HL-60 (cell line): ENCODE data around the gene RBCK1.
"Not testable (repeated sequence)": the region's sequence is repeated elsewhere in the genome, so short reads cannot be mapped to it uniquely, and the experiment has no call there.

Experiments used
- DNase-seq, 2 experiments: peaks; one replicate each; pipeline ENCODE4 v3.0.0-alpha.2; 2010 to 2020; ENCODE audit warnings: low read depth in 1 of 2, low spot score in 1 of 2
- H3K27ac ChIP-seq: fragments of 250-450 bp; sonication (Bioruptor Pico); replicated peaks from 2 replicates; pipeline ENCODE4 v1.5.1; 2020; ENCODE audit warnings: mild to moderate bottlenecking, moderate library complexity
- H3K27me3 ChIP-seq: fragments of 250-450 bp; sonication (Bioruptor Pico); 2 replicates; pipeline ENCODE4 v1.5.1; 2021; ENCODE audit warnings: mild to moderate bottlenecking, moderate library complexity; ENCODE audit not compliant: insufficient read depth, poor library complexity, severe bottlenecking
- H3K4me3 ChIP-seq: replicated peaks from 2 replicates; pipeline ENCODE4 v1.5.1; 2011; ENCODE audit warnings: mild to moderate bottlenecking, control low read depth, low read length; ENCODE audit not compliant: insufficient read depth
- GABPA ChIP-seq: IDR thresholded peaks from 2 replicates; pipeline ENCODE4 v1.6.1; 2012; ENCODE audit warnings: low read depth
- POLR2AphosphoS5 ChIP-seq: IDR thresholded peaks from 2 replicates; pipeline ENCODE4 v1.6.1; 2012; ENCODE audit warnings: low read depth
- SPI1 ChIP-seq: IDR thresholded peaks from 2 replicates; pipeline ENCODE4 v1.6.1; 2012; ENCODE audit warnings: low read depth, mild to moderate bottlenecking, borderline replicate concordance
- TF ChIP-seq, protein P1 (sequence below): IDR thresholded peaks from 2 replicates; pipeline ENCODE4 v1.6.1; 2012; ENCODE audit warnings: low read depth; ENCODE audit not compliant: insufficient replicate concordance
- TF ChIP-seq, protein P2 (sequence below): IDR thresholded peaks from one replicate; pipeline ENCODE4 v1.5.1; 2011; ENCODE audit warnings: low read length, control low read depth, inconsistent platforms; ENCODE audit not compliant: insufficient read depth

Gene RBCK1

DNA sequence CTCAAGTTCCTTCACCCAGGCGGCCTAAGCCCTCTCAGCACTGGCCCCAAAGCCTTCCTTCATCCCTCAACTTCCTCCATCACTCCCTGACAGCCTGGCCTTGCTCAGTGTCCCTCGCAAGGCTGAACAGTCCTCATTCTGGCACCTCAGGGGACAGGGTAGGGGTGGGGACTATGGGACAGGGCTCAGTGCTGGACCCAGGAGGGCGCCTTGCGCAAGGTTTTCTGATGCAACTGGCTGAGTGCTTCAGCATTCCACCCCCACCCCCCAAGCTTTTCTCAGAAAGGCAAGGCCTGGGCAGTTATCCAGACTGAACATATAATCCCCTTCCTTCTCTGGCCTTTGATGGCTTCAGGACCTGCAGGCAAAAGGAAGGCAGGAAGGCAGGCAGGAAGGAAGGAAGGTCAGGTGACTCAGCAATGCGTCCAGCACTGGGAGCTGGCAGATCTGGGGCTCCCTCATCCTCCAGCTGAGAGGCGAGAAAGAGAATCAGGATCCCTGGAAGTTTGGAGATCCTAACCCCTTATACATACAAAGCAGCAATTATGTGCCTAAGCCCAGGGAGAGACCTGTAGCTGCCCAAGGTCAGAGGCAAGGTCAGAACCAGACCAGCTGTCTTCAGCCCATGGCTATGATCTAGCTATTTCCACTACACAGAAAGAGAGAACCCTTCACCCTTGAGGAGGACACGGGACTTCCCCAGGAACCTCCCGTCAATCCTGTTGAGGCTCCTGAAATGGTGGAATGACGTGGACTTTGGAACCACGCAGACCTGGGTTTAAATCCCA, 36.1 kb upstream of the RBCK1 start:
- peak; percentile 92 to 98 for DNase-seq
- TF ChIP-seq POLR2AphosphoS5 (no peak), GABPA (no peak)
- TF ChIP-seq, protein P1, sequence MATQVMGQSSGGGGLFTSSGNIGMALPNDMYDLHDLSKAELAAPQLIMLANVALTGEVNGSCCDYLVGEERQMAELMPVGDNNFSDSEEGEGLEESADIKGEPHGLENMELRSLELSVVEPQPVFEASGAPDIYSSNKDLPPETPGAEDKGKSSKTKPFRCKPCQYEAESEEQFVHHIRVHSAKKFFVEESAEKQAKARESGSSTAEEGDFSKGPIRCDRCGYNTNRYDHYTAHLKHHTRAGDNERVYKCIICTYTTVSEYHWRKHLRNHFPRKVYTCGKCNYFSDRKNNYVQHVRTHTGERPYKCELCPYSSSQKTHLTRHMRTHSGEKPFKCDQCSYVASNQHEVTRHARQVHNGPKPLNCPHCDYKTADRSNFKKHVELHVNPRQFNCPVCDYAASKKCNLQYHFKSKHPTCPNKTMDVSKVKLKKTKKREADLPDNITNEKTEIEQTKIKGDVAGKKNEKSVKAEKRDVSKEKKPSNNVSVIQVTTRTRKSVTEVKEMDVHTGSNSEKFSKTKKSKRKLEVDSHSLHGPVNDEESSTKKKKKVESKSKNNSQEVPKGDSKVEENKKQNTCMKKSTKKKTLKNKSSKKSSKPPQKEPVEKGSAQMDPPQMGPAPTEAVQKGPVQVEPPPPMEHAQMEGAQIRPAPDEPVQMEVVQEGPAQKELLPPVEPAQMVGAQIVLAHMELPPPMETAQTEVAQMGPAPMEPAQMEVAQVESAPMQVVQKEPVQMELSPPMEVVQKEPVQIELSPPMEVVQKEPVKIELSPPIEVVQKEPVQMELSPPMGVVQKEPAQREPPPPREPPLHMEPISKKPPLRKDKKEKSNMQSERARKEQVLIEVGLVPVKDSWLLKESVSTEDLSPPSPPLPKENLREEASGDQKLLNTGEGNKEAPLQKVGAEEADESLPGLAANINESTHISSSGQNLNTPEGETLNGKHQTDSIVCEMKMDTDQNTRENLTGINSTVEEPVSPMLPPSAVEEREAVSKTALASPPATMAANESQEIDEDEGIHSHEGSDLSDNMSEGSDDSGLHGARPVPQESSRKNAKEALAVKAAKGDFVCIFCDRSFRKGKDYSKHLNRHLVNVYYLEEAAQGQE = peak; percentile 67
- TF ChIP-seq, protein P2, sequence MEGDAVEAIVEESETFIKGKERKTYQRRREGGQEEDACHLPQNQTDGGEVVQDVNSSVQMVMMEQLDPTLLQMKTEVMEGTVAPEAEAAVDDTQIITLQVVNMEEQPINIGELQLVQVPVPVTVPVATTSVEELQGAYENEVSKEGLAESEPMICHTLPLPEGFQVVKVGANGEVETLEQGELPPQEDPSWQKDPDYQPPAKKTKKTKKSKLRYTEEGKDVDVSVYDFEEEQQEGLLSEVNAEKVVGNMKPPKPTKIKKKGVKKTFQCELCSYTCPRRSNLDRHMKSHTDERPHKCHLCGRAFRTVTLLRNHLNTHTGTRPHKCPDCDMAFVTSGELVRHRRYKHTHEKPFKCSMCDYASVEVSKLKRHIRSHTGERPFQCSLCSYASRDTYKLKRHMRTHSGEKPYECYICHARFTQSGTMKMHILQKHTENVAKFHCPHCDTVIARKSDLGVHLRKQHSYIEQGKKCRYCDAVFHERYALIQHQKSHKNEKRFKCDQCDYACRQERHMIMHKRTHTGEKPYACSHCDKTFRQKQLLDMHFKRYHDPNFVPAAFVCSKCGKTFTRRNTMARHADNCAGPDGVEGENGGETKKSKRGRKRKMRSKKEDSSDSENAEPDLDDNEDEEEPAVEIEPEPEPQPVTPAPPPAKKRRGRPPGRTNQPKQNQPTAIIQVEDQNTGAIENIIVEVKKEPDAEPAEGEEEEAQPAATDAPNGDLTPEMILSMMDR = no peak
- Histone ChIP-seq H3K27me3 (no peaks in the 10 kb centered on the region), H3K4me3 (no peak overlapping the region), H3K27ac (peak overlapping the region; percentile 58)

DNA sequence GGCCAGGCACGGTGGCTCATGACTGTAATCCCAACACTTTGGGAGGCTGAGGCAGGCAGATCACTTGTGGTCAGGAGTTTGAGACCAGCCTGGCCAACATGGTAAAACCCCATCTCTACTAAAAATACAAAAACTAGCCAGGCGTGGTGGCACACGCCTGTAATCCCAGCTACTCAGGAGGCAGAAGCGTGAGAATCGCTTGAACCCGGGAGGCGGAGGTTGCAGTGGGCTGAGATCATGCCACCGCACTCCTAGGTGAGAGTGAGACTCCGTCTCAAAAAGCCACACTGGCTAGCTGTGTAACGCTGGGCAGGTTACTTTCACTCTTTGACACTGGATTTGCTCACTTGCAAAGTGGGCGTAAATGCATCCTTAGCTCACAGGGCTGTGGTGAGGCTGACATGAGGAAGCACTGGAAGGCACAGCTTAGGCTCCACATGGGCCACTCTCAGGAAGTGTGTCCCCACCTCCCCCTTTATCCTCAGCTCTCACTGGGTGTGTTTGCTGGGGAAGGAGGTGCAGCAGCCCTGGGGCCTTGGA, 35.5 kb upstream of the RBCK1 start:
- DNase-seq = peak; percentile 72 to 73
- not testable (repeated sequence) for H3K27me3 ChIP-seq, H3K4me3 ChIP-seq
- H3K27ac ChIP-seq = peak overlapping the region; percentile 58

DNA sequence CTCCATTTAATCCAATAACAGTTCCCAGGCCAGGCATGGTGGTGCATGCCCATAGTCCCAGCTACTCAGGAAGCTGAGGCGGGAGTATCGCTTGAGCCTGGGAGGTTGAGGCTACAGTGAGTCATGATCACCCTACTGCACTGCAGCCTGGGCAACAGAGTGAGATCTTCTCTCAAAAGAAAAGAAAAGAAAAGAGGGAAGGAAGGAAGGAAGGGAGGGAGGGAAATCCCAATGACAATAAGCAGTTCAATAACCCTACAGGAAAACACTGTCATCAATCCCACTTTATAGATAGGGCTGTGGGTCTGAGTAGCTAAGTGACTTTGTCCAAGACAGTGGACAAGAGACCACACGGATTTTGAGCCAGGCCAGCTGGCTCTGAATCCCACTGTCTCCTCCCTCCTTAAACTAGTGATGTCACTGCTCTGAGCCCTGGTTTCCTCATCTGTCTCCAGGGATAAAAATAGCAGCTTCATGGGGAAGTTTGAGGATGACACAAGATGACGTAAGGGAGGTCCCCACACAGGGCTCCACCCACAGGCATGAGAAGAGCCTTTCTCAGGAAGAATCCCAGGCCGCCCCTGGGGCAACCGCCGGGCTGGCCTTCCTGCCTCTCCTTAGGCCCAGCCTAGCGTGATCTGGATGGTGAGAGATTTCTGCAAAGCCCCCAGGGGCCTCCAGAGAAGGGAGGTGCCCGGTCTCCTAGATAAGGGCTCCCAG, 34.8 kb upstream of the RBCK1 start:
- peak; percentile 82 to 85 for DNase-seq
- H3K27me3 ChIP-seq = no peaks in the 10 kb centered on the region
- TF ChIP-seq SPI1 (no peak), GABPA (no peak), POLR2AphosphoS5 (no peak)
- TF ChIP-seq, protein P2 = no peak
- TF ChIP-seq, protein P1 = no peak

DNA sequence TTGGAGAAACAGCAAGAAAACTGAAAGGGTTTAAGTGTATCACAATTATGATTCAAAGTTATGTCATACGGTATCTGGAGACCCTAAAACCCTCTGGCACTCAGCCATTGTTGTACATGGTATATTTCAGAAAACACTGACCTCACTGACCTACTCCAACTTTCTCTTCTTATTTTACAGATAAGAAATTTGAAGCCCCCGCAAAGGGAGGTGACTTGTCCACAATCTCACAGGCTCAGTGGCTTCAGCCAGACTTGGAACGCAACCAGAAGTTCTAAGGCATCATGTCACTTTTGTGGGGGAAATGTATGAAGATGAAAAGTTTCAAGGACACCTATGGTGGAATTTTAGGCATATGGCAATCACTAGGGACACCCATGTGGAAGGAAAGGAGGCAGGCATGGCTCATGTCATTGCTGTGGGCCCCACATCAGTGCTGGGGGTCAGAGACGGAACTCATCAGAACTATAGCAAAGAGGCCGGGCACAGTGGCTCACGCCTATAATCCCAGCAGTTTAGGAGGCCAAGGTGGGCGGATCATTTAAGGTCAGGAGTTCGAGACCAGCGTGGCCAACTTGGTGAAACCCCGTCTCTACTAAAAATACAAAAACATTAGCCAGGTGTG, 32.7 kb upstream of the RBCK1 start:
- no peak for TF ChIP-seq GABPA
- no peak for TF ChIP-seq POLR2AphosphoS5
- TF ChIP-seq, protein P2 = no peak
- TF ChIP-seq, protein P1 = no peak
- TF ChIP-seq SPI1 = no peak
- Histone ChIP-seq H3K27ac (no peak overlapping the region), H3K27me3 (no peaks in the 10 kb centered on the region), H3K4me3 (no peak overlapping the region)
- no peak for DNase-seq

More for the DNA sequence above, 34.8 kb upstream of the RBCK1 start:
- Histone ChIP-seq H3K27ac (peak overlapping the region; percentile 58), H3K4me3 (no peak overlapping the region)
